Thyroid gland (tissue), 4 donors: ENCODE data around the gene DDX23.

Experiments
- POLR2A ChIP-seq, 2 donors: fragments of 450-650 bp; IDR thresholded peaks; one replicate each; pipeline ENCODE4 v1.6.1; 2017; ENCODE audit warnings: antibody characterized with exemption in 2 of 2, mild to moderate bottlenecking in 2 of 2, moderate library complexity in 1 of 2
- TF ChIP-seq, protein P1 (sequence below), 6 experiments: fragments of 200-600 bp in 3 of 6; fragments of 450-650 bp in 3 of 6; sonication (generic) in 3 of 6; IDR thresholded peaks; one replicate each; pipeline ENCODE4 v1.5.1; 2016 to 2019; ENCODE audit warnings: antibody characterized with exemption in 6 of 6, mild to moderate bottlenecking in 2 of 6, inconsistent platforms in 1 of 6, moderate library complexity in 1 of 6

DNA sequence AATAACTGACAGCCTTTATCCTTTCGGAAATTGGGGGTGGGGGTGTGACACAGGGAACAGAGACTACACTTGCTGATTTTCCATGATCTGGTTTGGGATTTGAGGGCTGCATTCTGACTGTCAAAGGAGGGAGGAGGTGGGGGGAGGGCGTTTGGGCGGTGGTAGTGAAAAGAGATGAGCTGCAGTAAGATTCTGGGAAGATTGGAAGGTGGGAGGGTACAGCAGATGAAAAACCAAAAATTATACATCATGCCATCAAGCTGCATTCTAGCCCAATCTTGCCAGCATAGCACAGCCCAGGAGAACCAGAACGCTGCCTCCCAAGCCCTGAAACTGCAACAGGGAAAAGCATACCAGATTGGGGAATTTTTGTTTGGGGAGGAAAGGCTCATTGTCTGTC lies 11.3 kb upstream of the DDX23 start:
- TF ChIP-seq, protein P1, sequence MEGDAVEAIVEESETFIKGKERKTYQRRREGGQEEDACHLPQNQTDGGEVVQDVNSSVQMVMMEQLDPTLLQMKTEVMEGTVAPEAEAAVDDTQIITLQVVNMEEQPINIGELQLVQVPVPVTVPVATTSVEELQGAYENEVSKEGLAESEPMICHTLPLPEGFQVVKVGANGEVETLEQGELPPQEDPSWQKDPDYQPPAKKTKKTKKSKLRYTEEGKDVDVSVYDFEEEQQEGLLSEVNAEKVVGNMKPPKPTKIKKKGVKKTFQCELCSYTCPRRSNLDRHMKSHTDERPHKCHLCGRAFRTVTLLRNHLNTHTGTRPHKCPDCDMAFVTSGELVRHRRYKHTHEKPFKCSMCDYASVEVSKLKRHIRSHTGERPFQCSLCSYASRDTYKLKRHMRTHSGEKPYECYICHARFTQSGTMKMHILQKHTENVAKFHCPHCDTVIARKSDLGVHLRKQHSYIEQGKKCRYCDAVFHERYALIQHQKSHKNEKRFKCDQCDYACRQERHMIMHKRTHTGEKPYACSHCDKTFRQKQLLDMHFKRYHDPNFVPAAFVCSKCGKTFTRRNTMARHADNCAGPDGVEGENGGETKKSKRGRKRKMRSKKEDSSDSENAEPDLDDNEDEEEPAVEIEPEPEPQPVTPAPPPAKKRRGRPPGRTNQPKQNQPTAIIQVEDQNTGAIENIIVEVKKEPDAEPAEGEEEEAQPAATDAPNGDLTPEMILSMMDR (IDR thresholded peaks at IDR 0.05) = no peak
- TF ChIP-seq POLR2A (IDR thresholded peaks at IDR 0.05) = no peak
